ENCODE data around the gene HINT3.

Gene HINT3

GRCh38 chr6:125939791-125940190 is 16.8 kb upstream of the HINT3 start:
- no CpG with 5 or more reads among the region's 2 CpGs for WGBS (ENCODE audit: extremely low coverage, insufficient coverage, insufficient read length)
- no peak overlapping the region for H3K4ac ChIP-seq (ENCODE audit: low read depth, low read length)
- H3K9me3 ChIP-seq (ENCODE audit: insufficient read depth, low read depth, low read length) = no peaks in the 10 kb centered on the region

GRCh38 chr6:125940247-125941041 is 16.1 kb upstream of the HINT3 start:
- Histone ChIP-seq H3K23ac (ENCODE audit: low read length) (no peak overlapping the region), H3K4me1 (ENCODE audit: control insufficient read depth in 1 of 2, insufficient read depth in 2 of 2, low read length in 2 of 2) (peaks cover 12 to 16% of the 10 kb centered on the region in 2 experiments), H3K4me2 (ENCODE audit: low read length) (no peak overlapping the region), H3K18ac (ENCODE audit: low read length) (no peak overlapping the region), H2BK12ac (ENCODE audit: low read length) (peak overlapping the region; percentile 52), H3K9ac (ENCODE audit: low read length) (no peak overlapping the region), H3K4me3 (ENCODE audit: low read depth, low read length) (no peak overlapping the region), H4K8ac (ENCODE audit: low read depth, low read length) (no peak overlapping the region), H3K4ac (ENCODE audit: low read depth, low read length) (no peak overlapping the region), H3K79me2 (ENCODE audit: control insufficient read depth, insufficient read depth, low read length, poor library complexity) (no peaks in the 10 kb centered on the region), H3K36me3 (ENCODE audit: control insufficient read depth in 1 of 2, insufficient read depth in 2 of 2, low read length in 2 of 2) (no peaks in the 10 kb centered on the region), H3K14ac (ENCODE audit: low read length) (no peak overlapping the region), H3K27me3 (ENCODE audit: insufficient read depth, low read length) (no peaks in the 10 kb centered on the region), H2AK5ac (ENCODE audit: low read length) (no peak overlapping the region), H3K27ac (ENCODE audit: low read depth, low read length) (peak overlapping the region; percentile 1), H2BK5ac (ENCODE audit: low read depth, low read length, poor library complexity) (peak overlapping the region; percentile 21), H2BK120ac (ENCODE audit: insufficient read depth, low read length, poor library complexity) (no peak overlapping the region), H3K9me3 (ENCODE audit: insufficient read depth, low read depth, low read length) (no peaks in the 10 kb centered on the region), H3K79me1 (ENCODE audit: low read length) (peaks cover 6% of the 10 kb centered on the region), H2AFZ (ENCODE audit: insufficient read depth, low read length, poor library complexity) (no peak overlapping the region), H4K12ac (ENCODE audit: low read depth, low read length) (no peak overlapping the region), H4K91ac (ENCODE audit: low read depth, low read length) (no peak overlapping the region)
- no CpG with 5 or more reads among the region's 5 CpGs for WGBS (ENCODE audit: extremely low coverage, insufficient coverage, insufficient read length)
- DNase-seq = peak; percentile 59 to 85

More at GRCh38 chr6:125939791-125940190, 16.8 kb upstream of the HINT3 start:
- H3K14ac ChIP-seq (ENCODE audit: low read length) = no peak overlapping the region
- H4K91ac ChIP-seq (ENCODE audit: low read depth, low read length) = no peak overlapping the region
- no peak overlapping the region for H3K4me2 ChIP-seq (ENCODE audit: low read length)
- H2AK5ac ChIP-seq (ENCODE audit: low read length) = no peak overlapping the region
- DNase-seq = peak in 1 of 2 donors; percentile 32
- H2AFZ ChIP-seq (ENCODE audit: insufficient read depth, low read length, poor library complexity) = no peak overlapping the region
- H3K9ac ChIP-seq (ENCODE audit: low read length) = no peak overlapping the region
- no peaks in the 10 kb centered on the region for H3K79me2 ChIP-seq (ENCODE audit: control insufficient read depth, insufficient read depth, low read length, poor library complexity)
- H2BK5ac ChIP-seq (ENCODE audit: low read depth, low read length, poor library complexity) = no peak overlapping the region
- H3K4me3 ChIP-seq (ENCODE audit: low read depth, low read length) = no peak overlapping the region
- H3K27me3 ChIP-seq (ENCODE audit: insufficient read depth, low read length) = no peaks in the 10 kb centered on the region
- H2BK120ac ChIP-seq (ENCODE audit: insufficient read depth, low read length, poor library complexity) = no peak overlapping the region
- H3K36me3 ChIP-seq (ENCODE audit: control insufficient read depth in 1 of 2, insufficient read depth in 2 of 2, low read length in 2 of 2) = no peaks in the 10 kb centered on the region
- H2BK12ac ChIP-seq (ENCODE audit: low read length) = no peak overlapping the region
- H4K12ac ChIP-seq (ENCODE audit: low read depth, low read length) = no peak overlapping the region
- no peak overlapping the region for H3K27ac ChIP-seq (ENCODE audit: low read depth, low read length)
- H3K18ac ChIP-seq (ENCODE audit: low read length) = no peak overlapping the region
- no peak overlapping the region for H3K23ac ChIP-seq (ENCODE audit: low read length)
- peaks cover 6% of the 10 kb centered on the region for H3K79me1 ChIP-seq (ENCODE audit: low read length)
- H3K4me1 ChIP-seq (ENCODE audit: control insufficient read depth in 1 of 2, insufficient read depth in 2 of 2, low read length in 2 of 2) = peaks cover 12 to 16% of the 10 kb centered on the region in 2 experiments
- no peak overlapping the region for H4K8ac ChIP-seq (ENCODE audit: low read depth, low read length)

- Histone ChIP-seq H3K4me1 (ENCODE audit: control insufficient read depth in 1 of 2, insufficient read depth in 2 of 2, low read length in 2 of 2) (peaks cover 12 to 16% of the 10 kb centered on the region in 2 experiments), H2BK5ac (ENCODE audit: low read depth, low read length, poor library complexity) (peak overlapping the region; percentile 53), H3K9ac (ENCODE audit: low read length) (no peak overlapping the region), H2BK120ac (ENCODE audit: insufficient read depth, low read length, poor library complexity) (peak overlapping the region; percentile 48), H3K36me3 (ENCODE audit: control insufficient read depth in 1 of 2, insufficient read depth in 2 of 2, low read length in 2 of 2) (no peaks in the 10 kb centered on the region), H2AK5ac (ENCODE audit: low read length) (no peak overlapping the region), H4K8ac (ENCODE audit: low read depth, low read length) (no peak overlapping the region), H3K27ac (ENCODE audit: low read depth, low read length) (peak overlapping the region; percentile 51), H2AFZ (ENCODE audit: insufficient read depth, low read length, poor library complexity) (no peak overlapping the region), H3K9me3 (ENCODE audit: insufficient read depth, low read depth, low read length) (no peaks in the 10 kb centered on the region), H3K4me2 (ENCODE audit: low read length) (no peak overlapping the region), H3K18ac (ENCODE audit: low read length) (no peak overlapping the region), H3K79me1 (ENCODE audit: low read length) (peaks cover 8% of the 10 kb centered on the region), H3K14ac (ENCODE audit: low read length) (no peak overlapping the region), H3K79me2 (ENCODE audit: control insufficient read depth, insufficient read depth, low read length, poor library complexity) (no peaks in the 10 kb centered on the region), H3K27me3 (ENCODE audit: insufficient read depth, low read length) (no peaks in the 10 kb centered on the region), H3K4ac (ENCODE audit: low read depth, low read length) (no peak overlapping the region), H4K12ac (ENCODE audit: low read depth, low read length) (no peak overlapping the region), H3K23ac (ENCODE audit: low read length) (no peak overlapping the region), H3K4me3 (ENCODE audit: low read depth, low read length) (no peak overlapping the region), H2BK12ac (ENCODE audit: low read length) (peak overlapping the region; percentile 29), H4K91ac (ENCODE audit: low read depth, low read length) (peak overlapping the region; percentile 15)
- WGBS (ENCODE audit: extremely low coverage, insufficient coverage, insufficient read length) = no CpG with 5 or more reads among the region's 10 CpGs
- peak; percentile 80 to 93 for DNase-seq
Measured at GRCh38 chr6:125942672-125943527, 13.7 kb upstream of the HINT3 start.

GRCh38 chr6:125943528-125944433 is 12.8 kb upstream of the HINT3 start:
- no peaks in the 10 kb centered on the region for H3K36me3 ChIP-seq (ENCODE audit: control insufficient read depth in 1 of 2, insufficient read depth in 2 of 2, low read length in 2 of 2)
- no peak overlapping the region for H2AFZ ChIP-seq (ENCODE audit: insufficient read depth, low read length, poor library complexity)
- 100% methylated on average over 1 of the region's 4 CpGs for WGBS (ENCODE audit: extremely low coverage, insufficient coverage, insufficient read length)
- peaks cover 12 to 16% of the 10 kb centered on the region in 2 experiments for H3K4me1 ChIP-seq (ENCODE audit: control insufficient read depth in 1 of 2, insufficient read depth in 2 of 2, low read length in 2 of 2)
- H3K4me2 ChIP-seq (ENCODE audit: low read length) = no peak overlapping the region
- H4K12ac ChIP-seq (ENCODE audit: low read depth, low read length) = no peak overlapping the region
- H2BK12ac ChIP-seq (ENCODE audit: low read length) = peak overlapping the region; percentile 29
- H3K79me2 ChIP-seq (ENCODE audit: control insufficient read depth, insufficient read depth, low read length, poor library complexity) = no peaks in the 10 kb centered on the region
- peaks cover 8% of the 10 kb centered on the region for H3K79me1 ChIP-seq (ENCODE audit: low read length)
- H4K91ac ChIP-seq (ENCODE audit: low read depth, low read length) = peak overlapping the region; percentile 15
- no peak overlapping the region for H3K4me3 ChIP-seq (ENCODE audit: low read depth, low read length)
- H3K23ac ChIP-seq (ENCODE audit: low read length) = no peak overlapping the region
- no peak overlapping the region for H3K4ac ChIP-seq (ENCODE audit: low read depth, low read length)
- no peak overlapping the region for H3K27ac ChIP-seq (ENCODE audit: low read depth, low read length)
- H2BK5ac ChIP-seq (ENCODE audit: low read depth, low read length, poor library complexity) = peak overlapping the region; percentile 53
- H3K9me3 ChIP-seq (ENCODE audit: insufficient read depth, low read depth, low read length) = no peaks in the 10 kb centered on the region
- DNase-seq = no peak
- H4K8ac ChIP-seq (ENCODE audit: low read depth, low read length) = no peak overlapping the region
- no peaks in the 10 kb centered on the region for H3K27me3 ChIP-seq (ENCODE audit: insufficient read depth, low read length)
- peak overlapping the region; percentile 48 for H2BK120ac ChIP-seq (ENCODE audit: insufficient read depth, low read length, poor library complexity)
- no peak overlapping the region for H3K9ac ChIP-seq (ENCODE audit: low read length)
- no peak overlapping the region for H3K18ac ChIP-seq (ENCODE audit: low read length)
- no peak overlapping the region for H3K14ac ChIP-seq (ENCODE audit: low read length)
- no peak overlapping the region for H2AK5ac ChIP-seq (ENCODE audit: low read length)
